Loucy (cell line): ENCODE data around the gene ADIPOQ.
A peak's percentile ranks its signal among the peaks of the same experiment; 100 is the strongest.
"Not testable (repeated sequence)": the region's sequence is repeated elsewhere in the genome, so short reads cannot be mapped to it uniquely, and the experiment has no call there.

ENCODE experiments used
- H2AFZ ChIP-seq: fragments of 200-600 bp; sonication (generic); 2 replicates; pipeline ENCODE4 v1.6.0; 2016; ENCODE audit warnings: antibody characterized with exemption, mild to moderate bottlenecking, low read length, moderate library complexity
- H3F3A ChIP-seq: fragments of 200-600 bp; 2 replicates; pipeline ENCODE4 v1.6.0; 2016; ENCODE audit warnings: antibody characterized with exemption, low read depth, mild to moderate bottlenecking
- H3K27me3 ChIP-seq: fragments of 200-600 bp; sonication (generic); 2 replicates; pipeline ENCODE4 v1.6.1; 2014; ENCODE audit warnings: low read length, mild to moderate bottlenecking; ENCODE audit not compliant: insufficient read depth, poor library complexity, severe bottlenecking
- H3K36me3 ChIP-seq: fragments of 200-600 bp; sonication (generic); 2 replicates; pipeline ENCODE4 v1.6.1; 2016; ENCODE audit warnings: low read length; ENCODE audit not compliant: insufficient read depth
- H3K4me1 ChIP-seq: fragments of 200-600 bp; sonication (generic); 2 replicates; pipeline ENCODE4 v1.5.1; 2014; ENCODE audit warnings: low read length, mild to moderate bottlenecking; ENCODE audit not compliant: insufficient read depth, poor library complexity, severe bottlenecking
- H3K4me2 ChIP-seq: fragments of 200-600 bp; sonication (generic); 2 replicates; pipeline ENCODE4 v1.6.0; 2014; ENCODE audit warnings: antibody characterized with exemption, low read length, low read depth, mild to moderate bottlenecking; ENCODE audit not compliant: poor library complexity, severe bottlenecking
- H3K4me3 ChIP-seq: fragments of 200-600 bp; sonication (generic); 2 replicates; pipeline ENCODE4 v1.5.1; 2014; ENCODE audit warnings: low read length, mild to moderate bottlenecking, mixed read lengths; ENCODE audit not compliant: poor library complexity, severe bottlenecking
- H3K79me2 ChIP-seq: fragments of 200-600 bp; sonication (generic); 2 replicates; pipeline ENCODE4 v1.6.1; 2014; ENCODE audit warnings: low read length; ENCODE audit not compliant: insufficient read depth
- H3K9ac ChIP-seq: fragments of 200-600 bp; sonication (generic); 2 replicates; pipeline ENCODE4 v1.6.0; 2014; ENCODE audit warnings: mild to moderate bottlenecking, low read depth, low read length, moderate library complexity; ENCODE audit not compliant: poor library complexity, severe bottlenecking
- H3K9me2 ChIP-seq: fragments of 200-600 bp; sonication (generic); replicated peaks from 2 replicates; pipeline ENCODE4 v1.6.1; 2016; ENCODE audit warnings: low read depth, low read length, mixed read lengths
- H3K9me3 ChIP-seq: fragments of 200-600 bp; sonication (generic); 2 replicates; pipeline ENCODE4 v1.6.1; 2014; ENCODE audit warnings: mild to moderate bottlenecking, antibody characterized with exemption, low read length, low read depth; ENCODE audit not compliant: insufficient read depth
- H4K20me1 ChIP-seq: fragments of 200-600 bp; sonication (generic); 2 replicates; pipeline ENCODE4 v1.6.0; 2014; ENCODE audit warnings: antibody characterized with exemption, low read length, mild to moderate bottlenecking; ENCODE audit not compliant: insufficient read depth, poor library complexity, severe bottlenecking
- CTCF ChIP-seq: fragments of 200-600 bp; sonication (generic); conservative IDR thresholded peaks from 2 replicates; pipeline ENCODE4 v1.5.1; 2014; ENCODE audit warnings: mild to moderate bottlenecking, antibody characterized with exemption, low read length
- EZH2phosphoT487 ChIP-seq: fragments of 200-600 bp; IDR thresholded peaks from 2 replicates; pipeline ENCODE4 v1.6.1; 2018; ENCODE audit warnings: antibody characterized with exemption, mild to moderate bottlenecking, moderate library complexity, borderline replicate concordance

The ADIPOQ gene

GRCh38 chr3:186807231-186807630 lies 35.3 kb upstream of the ADIPOQ start:
- no peaks in the 10 kb centered on the region for H3K9me3 ChIP-seq
- peak overlapping the region; percentile 92 for H3K9ac ChIP-seq
- peak overlapping the region; percentile 80 for H3K4me2 ChIP-seq
- H3K9me2 ChIP-seq: no peaks in the 10 kb centered on the region
- TF ChIP-seq CTCF: no peak
- TF ChIP-seq EZH2phosphoT487: no peak
- peaks cover 40% of the 10 kb centered on the region for H3K79me2 ChIP-seq
- no peaks in the 10 kb centered on the region for H3K27me3 ChIP-seq
- peak overlapping the region; percentile 83 for H2AFZ ChIP-seq
- H4K20me1 ChIP-seq: peaks cover 4% of the 10 kb centered on the region
- peaks cover 27% of the 10 kb centered on the region for H3K4me1 ChIP-seq
- H3K36me3 ChIP-seq: no peaks in the 10 kb centered on the region; the same call in 1 of the 2 replicates
- H3K4me3 ChIP-seq: peak overlapping the region; percentile 79
- H3F3A ChIP-seq: no peaks in the 10 kb centered on the region

GRCh38 chr3:186810336-186810996 lies 32.0 kb upstream of the ADIPOQ start:
- Histone ChIP-seq H3K4me3 (no peak overlapping the region), H3K36me3 (no peaks in the 10 kb centered on the region), H3F3A (no peaks in the 10 kb centered on the region), H3K9me2 (no peaks in the 10 kb centered on the region), H3K4me2 (no peak overlapping the region), H3K4me1 (peaks cover 18% of the 10 kb centered on the region), H3K27me3 (no peaks in the 10 kb centered on the region), H4K20me1 (no peaks in the 10 kb centered on the region), H3K9me3 (no peaks in the 10 kb centered on the region), H2AFZ (no peak overlapping the region), H3K9ac (no peak overlapping the region), H3K79me2 (peaks cover 8% of the 10 kb centered on the region)
- TF ChIP-seq EZH2phosphoT487: no peak
- TF ChIP-seq CTCF: no peak

- not testable (repeated sequence) for H3K27me3 ChIP-seq, H3K79me2 ChIP-seq, H3K36me3 ChIP-seq, H3K4me2 ChIP-seq, H2AFZ ChIP-seq, H4K20me1 ChIP-seq, H3K9me3 ChIP-seq, H3K9ac ChIP-seq, H3F3A ChIP-seq, H3K9me2 ChIP-seq, H3K4me3 ChIP-seq
- H3K4me1 ChIP-seq: peaks cover 17% of the 10 kb centered on the region
These were observed 31.2 kb upstream of the ADIPOQ start for GRCh38 chr3:186811313-186811712.

- Histone ChIP-seq H3F3A (no peaks in the 10 kb centered on the region), H3K27me3 (no peaks in the 10 kb centered on the region), H3K9me2 (no peaks in the 10 kb centered on the region), H3K4me1 (peaks cover 9% of the 10 kb centered on the region), H3K4me3 (no peak overlapping the region), H3K36me3 (no peaks in the 10 kb centered on the region), H3K9me3 (no peaks in the 10 kb centered on the region), H3K9ac (no peak overlapping the region), H3K4me2 (no peak overlapping the region), H4K20me1 (no peaks in the 10 kb centered on the region), H3K79me2 (no peaks in the 10 kb centered on the region), H2AFZ (no peak overlapping the region)
- TF ChIP-seq CTCF: no peak
- TF ChIP-seq EZH2phosphoT487: no peak
These were observed 28.4 kb upstream of the ADIPOQ start for GRCh38 chr3:186814100-186814499.
